ENCODE measurements around the gene NAA80. TPM values are rescaled to one million over a fixed set of nuclear protein-coding genes. Genes with fewer than 3 reads are reported as not detected.
A peak's percentile ranks its signal among the peaks of the same experiment; 100 is the strongest.

NAA80 gene
- 5.3 and 7.0 TPM in 2 replicates for total RNA-seq (2021)
- percentile 40 among the genes with signal in this experiment for Bru-seq, nascent RNA
- percentile 44 among the genes with signal in this experiment for BruChase-seq, experiment 1, labeled RNA remaining after a 2-hour chase
- BruChase-seq, experiment 2, labeled RNA remaining after a 6-hour chase: percentile 36 among the genes with signal in this experiment
- long read RNA-seq, transcript NAA80-204 (2 exons, 1,464 nt): major isoform, 5 of 9 reads
- long read RNA-seq, partial matches to known transcripts: 0 of 9 reads
- long read RNA-seq, other reads (novel, unspliced or antisense): 2 of 9 reads

- peak within 1 kb of the TSS; percentile 82 for H3K27ac ChIP-seq (ENCODE audit: low read depth, low read length, poor library complexity, severe bottlenecking)
- no peaks in the 10 kb centered on the region for H3K27me3 ChIP-seq (replicated peaks; ENCODE audit: insufficient read depth, low read depth, low read length, poor library complexity)
- POLR2A ChIA-PET (ENCODE audit: low non-redundant PET): interaction anchor here (0.9 kb wide), 1 partner anchor 30 kb away, joined by 5 read pairs; no protein-coding TSS in a partner anchor
- CTCF ChIA-PET: interaction anchor here (0.9 kb wide), 1 partner anchor 17 kb away, joined by 14 read pairs; no protein-coding TSS in a partner anchor
- BruUV-seq (replicated peaks): no TSS peak
- intact Hi-C loops (cut with micrococcal nuclease; ENCODE audit: unreplicated experiment): no loop called here
- no peaks in the 10 kb centered on the region for H3K36me3 ChIP-seq (ENCODE audit: insufficient read depth, low read length, poor library complexity, severe bottlenecking)
- no peaks in the 10 kb centered on the region for H3K9me3 ChIP-seq (ENCODE audit: low read depth, low read length, poor library complexity, severe bottlenecking)
- H3K4me1 ChIP-seq (ENCODE audit: insufficient read depth, low read length, poor library complexity, severe bottlenecking): peaks cover 5% of the 10 kb centered on the region
- peak within 1 kb of the TSS; percentile 68 for H3K4me3 ChIP-seq (ENCODE audit: low read depth, low read length, poor library complexity, severe bottlenecking)
- TF ChIP-seq CTCF (conservative IDR thresholded peaks at IDR 0.05; ENCODE audit: low read depth, low read length) (0 out of 2 replicates have a peak, but pooled peaks have one; percentile 21), EZH2 (IDR thresholded peaks at IDR 0.05; ENCODE audit: borderline replicate concordance, low read depth, low read length, poor library complexity, severe bottlenecking) (no peak)
- DNase-seq (ENCODE audit: low spot score): peak; percentile 95
These were observed at the start of gene NAA80, which contains the start of gene HYAL3 for GRCh38 chr3:50298836-50299637. NAA80 (minus strand) TSS chr3:50299405; CDS start chr3:50297463, 1,942 bp downstream. HYAL3 (minus strand) TSS chr3:50299405; CDS start chr3:50295602, 3,803 bp downstream.

GRCh38 chr3:50347187-50347813 lies 48.1 kb upstream of the NAA80 start:
- Histone ChIP-seq H3K27ac (ENCODE audit: low read depth, low read length, poor library complexity, severe bottlenecking) (no peak overlapping the region), H3K4me1 (ENCODE audit: insufficient read depth, low read length, poor library complexity, severe bottlenecking) (peaks cover 11% of the 10 kb centered on the region), H3K36me3 (ENCODE audit: insufficient read depth, low read length, poor library complexity, severe bottlenecking) (no peaks in the 10 kb centered on the region), H3K4me3 (ENCODE audit: low read depth, low read length, poor library complexity, severe bottlenecking) (no peak overlapping the region), H3K9me3 (ENCODE audit: low read depth, low read length, poor library complexity, severe bottlenecking) (no peaks in the 10 kb centered on the region), H3K27me3 (replicated peaks; ENCODE audit: insufficient read depth, low read depth, low read length, poor library complexity) (no peaks in the 10 kb centered on the region)
- CTCF ChIA-PET: interaction anchor here (0.6 to 0.7 kb wide), 2 partner anchors 195 to 979 kb away, joined by 3 to 5 read pairs; no protein-coding TSS in a partner anchor
- intact Hi-C loops (cut with micrococcal nuclease; ENCODE audit: unreplicated experiment): loop anchor here (2.0 kb wide), 1 partner anchor 204 kb away; no protein-coding TSS in a partner anchor
- DNase-seq (ENCODE audit: low spot score): peak; percentile 68
- POLR2A ChIA-PET (ENCODE audit: low non-redundant PET): no interaction called here
- no TSS peak for BruUV-seq (replicated peaks)
- peak; percentile 60 for TF ChIP-seq CTCF (conservative IDR thresholded peaks at IDR 0.05; ENCODE audit: low read depth, low read length)
- TF ChIP-seq EZH2 (IDR thresholded peaks at IDR 0.05; ENCODE audit: borderline replicate concordance, low read depth, low read length, poor library complexity, severe bottlenecking): no peak

All from A673 (cell line).